HEK293 (cell line): ENCODE results near the gene FYB2.

Source experiments
- CTCF ChIA-PET: fragments of 350-600 bp; formaldehyde crosslinking; extraction: SDS; loops from one replicate; lab custom pipeline; 2021; ENCODE audit warnings: antibody characterized with exemption; lab: Yijun Ruan, JAX
- POLR2A ChIA-PET: fragments of 300-600 bp; formaldehyde crosslinking; extraction: SDS; loops from one replicate; lab custom pipeline; 2020; ENCODE audit warnings: antibody characterized with exemption, inconsistent platforms; lab: Yijun Ruan, JAX
- H3K27ac ChIP-seq: fragments of 200-500 bp; sonication (Bioruptor generic); 2 replicates; pipeline ENCODE4 v1.5.1; 2014; ENCODE audit warnings: low read depth, low read length, control low read depth, inconsistent platforms; ENCODE audit errors: extremely low read depth
- H3K36me3 ChIP-seq, 2 experiments: fragments of 200-500 bp in 1 of 2; sonication (Bioruptor generic) in 1 of 2; 1 replicate in 1 of 2; 2 replicates in 1 of 2; pipeline ENCODE4 v1.5.1; 2014 to 2017; ENCODE audit warnings: inconsistent platforms in 2 of 2, low read length in 2 of 2; ENCODE audit not compliant: control insufficient read depth in 2 of 2, insufficient read depth in 1 of 2
- H3K4me1 ChIP-seq: fragments of 200-500 bp; sonication (Bioruptor generic); 2 replicates; pipeline ENCODE4 v1.5.1; 2014; ENCODE audit warnings: mild to moderate bottlenecking, low read length, inconsistent platforms; ENCODE audit not compliant: control insufficient read depth, insufficient read depth
- H3K4me3 ChIP-seq: 2 replicates; pipeline ENCODE4 v1.5.1; 2011; ENCODE audit warnings: low read depth, mild to moderate bottlenecking, control low read depth, low read length, moderate library complexity
- H3K9me3 ChIP-seq: fragments of 200-500 bp; sonication (Bioruptor generic); 2 replicates; pipeline ENCODE4 v1.5.1; 2014; ENCODE audit warnings: low read depth, low read length, inconsistent platforms; ENCODE audit not compliant: control insufficient read depth, insufficient read depth
- BCL11A ChIP-seq: fragments of 450-650 bp; formaldehyde crosslinking; IDR thresholded peaks from 2 replicates; pipeline ENCODE4 v1.5.1; 2016; ENCODE audit warnings: low read depth, missing biosample characterization, missing genetic modification characterization
- KLF1 ChIP-seq: fragments of 450-650 bp; formaldehyde crosslinking; IDR thresholded peaks from 2 replicates; pipeline ENCODE4 v1.5.1; 2016; ENCODE audit warnings: missing biosample characterization, missing genetic modification characterization
- TRIM28 ChIP-seq: IDR thresholded peaks from 2 replicates; pipeline ENCODE4 v1.6.1; 2011; ENCODE audit warnings: low read length, control low read depth, borderline replicate concordance
- WT1 ChIP-seq: fragments of 450-650 bp; formaldehyde crosslinking; IDR thresholded peaks from 2 replicates; pipeline ENCODE4 v1.5.1; 2016; ENCODE audit warnings: missing biosample characterization, missing genetic modification characterization
- ZBTB48 ChIP-seq: fragments of 450-650 bp; formaldehyde crosslinking; IDR thresholded peaks from 2 replicates; pipeline ENCODE4 v1.5.1; 2016; ENCODE audit warnings: missing biosample characterization, missing genetic modification characterization
- ZEB2 ChIP-seq: fragments of 450-650 bp; formaldehyde crosslinking; IDR thresholded peaks from 2 replicates; pipeline ENCODE4 v1.5.1; 2016; ENCODE audit warnings: missing biosample characterization, missing genetic modification characterization
- ZNF19 ChIP-seq: fragments of 450-650 bp; formaldehyde crosslinking; IDR thresholded peaks from 2 replicates; pipeline ENCODE4; 2016; ENCODE audit warnings: missing biosample characterization, missing genetic modification characterization, low read depth
- ZNF2 ChIP-seq: fragments of 450-650 bp; formaldehyde crosslinking; IDR thresholded peaks from 2 replicates; pipeline ENCODE4 v1.5.1; 2016; ENCODE audit warnings: missing biosample characterization, missing genetic modification characterization
- ZNF335 ChIP-seq: fragments of 450-650 bp; formaldehyde crosslinking; conservative IDR thresholded peaks from 2 replicates; pipeline ENCODE4 v1.5.1; 2016; ENCODE audit warnings: missing biosample characterization, missing genetic modification characterization
- ZNF391 ChIP-seq: fragments of 450-650 bp; formaldehyde crosslinking; IDR thresholded peaks from 2 replicates; pipeline ENCODE4 v1.5.1; 2016; ENCODE audit warnings: low read depth, missing biosample characterization, missing genetic modification characterization, borderline replicate concordance
- ZNF404 ChIP-seq: fragments of 450-650 bp; formaldehyde crosslinking; IDR thresholded peaks from 2 replicates; pipeline ENCODE4 v1.5.1; 2017; ENCODE audit warnings: missing biosample characterization, missing genetic modification characterization
- ZNF660 ChIP-seq: fragments of 450-650 bp; IDR thresholded peaks from 2 replicates; pipeline ENCODE4 v1.5.1; 2018; ENCODE audit warnings: missing biosample characterization, mild to moderate bottlenecking, missing genetic modification characterization
- ZNF701 ChIP-seq: fragments of 450-650 bp; formaldehyde crosslinking; IDR thresholded peaks from 2 replicates; pipeline ENCODE4 v1.5.1; 2016; ENCODE audit warnings: missing biosample characterization, missing genetic modification characterization
- TF ChIP-seq, protein P1 (sequence below): fragments of 450-650 bp; formaldehyde crosslinking; IDR thresholded peaks from 2 replicates; pipeline ENCODE4 v1.5.1; 2016; ENCODE audit warnings: missing biosample characterization, missing genetic modification characterization
- TF ChIP-seq, protein P2 (sequence below): fragments of 450-650 bp; IDR thresholded peaks from 2 replicates; pipeline ENCODE4 v1.5.1; 2018; ENCODE audit warnings: missing biosample characterization, mild to moderate bottlenecking, missing genetic modification characterization
- TF ChIP-seq, protein P3 (sequence below): fragments of 450-650 bp; formaldehyde crosslinking; IDR thresholded peaks from 2 replicates; pipeline ENCODE4 v1.5.1; 2016; ENCODE audit warnings: missing biosample characterization, missing genetic modification characterization
- TF ChIP-seq, protein P4 (sequence below): fragments of 450-650 bp; formaldehyde crosslinking; IDR thresholded peaks from 2 replicates; pipeline ENCODE4 v1.5.1; 2016; ENCODE audit warnings: missing biosample characterization, missing genetic modification characterization

FYB2 gene

DNA sequence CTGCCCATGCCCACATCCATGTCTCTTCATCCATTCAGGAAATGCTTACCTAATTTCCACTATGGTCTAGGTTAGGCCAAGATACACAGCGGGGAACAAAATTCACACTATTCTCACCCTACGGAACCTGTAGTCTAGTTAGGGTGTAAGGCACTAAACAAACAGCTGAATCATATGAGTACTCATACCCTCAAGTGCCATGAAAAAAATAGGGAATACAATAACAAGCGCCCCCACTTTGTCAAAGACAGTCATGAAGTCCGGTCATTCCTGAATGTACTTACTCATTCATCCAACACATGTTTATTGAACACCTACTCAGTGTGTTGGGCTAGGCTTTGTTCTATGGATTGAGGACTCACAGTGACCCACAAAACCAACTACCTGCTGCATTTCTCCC, 6.2 kb upstream of the FYB2 start:
- Histone ChIP-seq H3K36me3 (no peaks in the 10 kb centered on the region), H3K4me3 (no peak overlapping the region), H3K4me1 (no peaks in the 10 kb centered on the region), H3K27ac (no peak overlapping the region), H3K9me3 (no peaks in the 10 kb centered on the region)
- TF ChIP-seq ZNF660 (tag by site-specific recombination) = no peak
- TF ChIP-seq ZNF391 (tag by site-specific recombination) = no peak
- TF ChIP-seq, protein P1, sequence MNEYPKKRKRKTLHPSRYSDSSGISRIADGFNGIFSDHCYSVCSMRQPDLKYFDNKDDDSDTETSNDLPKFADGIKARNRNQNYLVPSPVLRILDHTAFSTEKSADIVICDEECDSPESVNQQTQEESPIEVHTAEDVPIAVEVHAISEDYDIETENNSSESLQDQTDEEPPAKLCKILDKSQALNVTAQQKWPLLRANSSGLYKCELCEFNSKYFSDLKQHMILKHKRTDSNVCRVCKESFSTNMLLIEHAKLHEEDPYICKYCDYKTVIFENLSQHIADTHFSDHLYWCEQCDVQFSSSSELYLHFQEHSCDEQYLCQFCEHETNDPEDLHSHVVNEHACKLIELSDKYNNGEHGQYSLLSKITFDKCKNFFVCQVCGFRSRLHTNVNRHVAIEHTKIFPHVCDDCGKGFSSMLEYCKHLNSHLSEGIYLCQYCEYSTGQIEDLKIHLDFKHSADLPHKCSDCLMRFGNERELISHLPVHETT (tag by site-specific recombination) = no peak
- no peak for TF ChIP-seq ZNF335 (tag by site-specific recombination)
- TF ChIP-seq, protein P2, sequence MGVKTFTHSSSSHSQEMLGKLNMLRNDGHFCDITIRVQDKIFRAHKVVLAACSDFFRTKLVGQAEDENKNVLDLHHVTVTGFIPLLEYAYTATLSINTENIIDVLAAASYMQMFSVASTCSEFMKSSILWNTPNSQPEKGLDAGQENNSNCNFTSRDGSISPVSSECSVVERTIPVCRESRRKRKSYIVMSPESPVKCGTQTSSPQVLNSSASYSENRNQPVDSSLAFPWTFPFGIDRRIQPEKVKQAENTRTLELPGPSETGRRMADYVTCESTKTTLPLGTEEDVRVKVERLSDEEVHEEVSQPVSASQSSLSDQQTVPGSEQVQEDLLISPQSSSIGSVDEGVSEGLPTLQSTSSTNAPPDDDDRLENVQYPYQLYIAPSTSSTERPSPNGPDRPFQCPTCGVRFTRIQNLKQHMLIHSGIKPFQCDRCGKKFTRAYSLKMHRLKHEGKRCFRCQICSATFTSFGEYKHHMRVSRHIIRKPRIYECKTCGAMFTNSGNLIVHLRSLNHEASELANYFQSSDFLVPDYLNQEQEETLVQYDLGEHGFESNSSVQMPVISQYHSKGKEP = no peak
- no peak for TF ChIP-seq TRIM28
- TF ChIP-seq, protein P3, sequence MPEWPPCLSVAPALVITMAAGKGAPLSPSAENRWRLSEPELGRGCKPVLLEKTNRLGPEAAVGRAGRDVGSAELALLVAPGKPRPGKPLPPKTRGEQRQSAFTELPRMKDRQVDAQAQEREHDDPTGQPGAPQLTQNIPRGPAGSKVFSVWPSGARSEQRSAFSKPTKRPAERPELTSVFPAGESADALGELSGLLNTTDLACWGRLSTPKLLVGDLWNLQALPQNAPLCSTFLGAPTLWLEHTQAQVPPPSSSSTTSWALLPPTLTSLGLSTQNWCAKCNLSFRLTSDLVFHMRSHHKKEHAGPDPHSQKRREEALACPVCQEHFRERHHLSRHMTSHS = no peak
- no peak for TF ChIP-seq ZNF701 (tag by site-specific recombination)
- POLR2A ChIA-PET = no interaction called here
- CTCF ChIA-PET = interaction anchor here (0.5 to 0.6 kb wide), 2 partner anchors 99 to 250 kb away, joined by 3 to 5 read pairs; no protein-coding TSS in a partner anchor

DNA sequence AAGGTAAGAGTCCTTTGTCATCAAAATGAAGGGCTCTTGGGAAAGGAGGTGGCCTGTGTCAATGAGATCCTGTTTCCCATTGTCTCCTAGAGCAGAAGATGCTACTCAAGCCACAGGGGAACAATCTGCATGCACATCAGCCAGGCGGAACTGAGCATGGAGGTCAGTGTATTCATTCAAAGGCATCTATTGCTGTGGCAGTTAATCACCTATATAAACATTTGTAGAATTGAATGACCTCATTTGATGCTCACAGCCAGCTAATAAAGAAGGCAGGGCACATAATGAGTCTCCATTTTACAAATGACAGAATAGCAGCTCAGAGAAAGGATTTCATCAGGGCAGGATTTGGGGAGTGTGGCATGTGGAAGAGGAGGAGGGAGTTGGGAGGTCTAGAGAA, 5.7 kb upstream of the FYB2 start:
- H3K4me3 ChIP-seq = no peak overlapping the region
- H3K9me3 ChIP-seq = no peaks in the 10 kb centered on the region
- no peak for TF ChIP-seq ZNF19 (tag by site-specific recombination)
- no peak for TF ChIP-seq BCL11A (tag by site-specific recombination)
- TF ChIP-seq ZNF2 (tag by site-specific recombination) = no peak
- TF ChIP-seq ZEB2 = no peak
- TF ChIP-seq KLF1 (tag by site-specific recombination) = no peak
- TF ChIP-seq ZBTB48 = no peak
- TF ChIP-seq, protein P2 = no peak
- TF ChIP-seq, protein P4, sequence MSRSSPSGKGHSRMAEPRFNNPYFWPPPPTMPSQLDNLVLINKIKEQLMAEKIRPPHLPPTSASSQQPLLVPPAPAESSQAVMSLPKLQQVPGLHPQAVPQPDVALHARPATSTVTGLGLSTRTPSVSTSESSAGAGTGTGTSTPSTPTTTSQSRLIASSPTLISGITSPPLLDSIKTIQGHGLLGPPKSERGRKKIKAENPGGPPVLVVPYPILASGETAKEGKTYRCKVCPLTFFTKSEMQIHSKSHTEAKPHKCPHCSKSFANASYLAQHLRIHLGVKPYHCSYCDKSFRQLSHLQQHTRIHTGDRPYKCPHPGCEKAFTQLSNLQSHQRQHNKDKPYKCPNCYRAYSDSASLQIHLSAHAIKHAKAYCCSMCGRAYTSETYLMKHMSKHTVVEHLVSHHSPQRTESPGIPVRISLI (tag by site-specific recombination) = no peak
- no peak for TF ChIP-seq ZNF404
- TF ChIP-seq WT1 (tag by site-specific recombination) = no peak
- POLR2A ChIA-PET = no interaction called here
- no peaks in the 10 kb centered on the region for H3K36me3 ChIP-seq
- no peak overlapping the region for H3K27ac ChIP-seq
- H3K4me1 ChIP-seq = no peaks in the 10 kb centered on the region
- CTCF ChIA-PET = interaction anchor here (0.5 to 0.7 kb wide), 3 partner anchors 18 to 133 kb away, joined by 3 read pairs; no protein-coding TSS in a partner anchor
